GM18861 (cell line): Measurements from ENCODE around the gene CDKN1C.

Experiments
- ATAC-seq: cut with Tn5 transposase; IDR thresholded peaks from one replicate; pipeline ENCODE4 v1.9.1; 2021; ENCODE audit not compliant: unreplicated experiment

The CDKN1C gene

GRCh38 chr11:2923446-2924375, 38.1 kb upstream of the CDKN1C start:
- no peak for ATAC-seq

DNA sequence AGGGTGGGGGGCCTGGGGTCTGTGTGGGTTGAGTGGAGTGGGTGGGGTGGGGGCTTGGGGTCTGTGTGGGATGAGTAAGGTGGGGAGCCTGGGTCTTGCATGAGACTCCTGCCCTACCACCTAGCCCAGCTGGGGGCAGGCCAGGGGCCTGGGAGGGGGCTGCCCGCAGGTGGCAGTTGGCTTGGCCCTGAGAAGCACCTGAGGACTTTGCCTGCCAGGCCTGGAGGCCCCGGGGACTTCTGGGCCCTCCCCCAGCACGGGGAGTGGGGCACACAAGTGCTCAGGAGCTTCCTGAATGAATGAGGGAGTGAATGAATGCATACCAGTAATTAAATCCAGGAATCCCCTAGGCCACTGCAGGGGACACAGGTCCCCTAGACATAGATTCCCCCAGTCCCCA, 37.1 kb upstream of the CDKN1C start:
- ATAC-seq: no peak

- ATAC-seq: no peak
These were observed 36.3 kb upstream of the CDKN1C start for GRCh38 chr11:2921742-2922493.

GRCh38 chr11:2921261-2921660, 35.7 kb upstream of the CDKN1C start:
- no peak for ATAC-seq

DNA sequence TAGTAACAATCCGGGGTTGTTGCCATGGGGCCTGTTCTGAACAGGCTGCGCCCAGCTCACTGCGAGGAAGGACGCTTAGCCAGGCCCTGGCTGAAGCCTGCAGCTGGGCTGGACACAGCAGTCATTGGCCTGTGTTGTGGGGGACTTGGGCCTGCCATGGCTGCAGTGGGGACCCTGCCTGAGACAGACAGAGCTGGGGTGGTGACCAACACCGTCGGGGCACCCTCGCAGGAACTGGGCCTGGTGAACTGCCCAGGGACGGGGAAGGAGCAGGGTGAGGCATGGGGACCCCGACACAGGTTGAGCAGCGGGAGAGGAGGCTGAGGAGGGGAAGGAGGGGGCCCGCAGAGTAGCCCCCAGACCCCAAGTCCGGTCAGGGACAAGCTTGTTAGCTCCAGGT, 34.8 kb upstream of the CDKN1C start:
- no peak for ATAC-seq

GRCh38 chr11:2919837-2920236, 34.3 kb upstream of the CDKN1C start:
- no peak for ATAC-seq

DNA sequence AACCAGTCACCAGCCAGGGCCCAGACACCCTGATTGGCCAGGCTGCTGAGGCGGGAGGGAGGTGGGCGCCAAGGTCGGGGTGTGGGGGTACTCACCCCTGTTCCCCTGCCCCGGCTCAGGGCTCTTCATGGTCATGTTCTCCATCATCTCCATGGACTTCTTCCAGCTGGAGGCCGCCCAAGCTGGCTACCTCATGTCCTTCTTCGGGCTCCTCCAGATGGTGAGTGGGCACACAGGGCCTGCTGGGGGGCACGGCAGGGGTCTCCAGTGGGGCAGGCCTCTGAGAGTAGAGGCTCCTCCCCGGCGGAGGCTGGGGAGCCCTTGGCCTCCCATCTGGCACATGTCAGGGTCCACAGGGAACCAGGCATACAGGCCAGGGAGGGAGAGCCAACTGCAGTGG, 33.6 kb upstream of the CDKN1C start:
- no peak for ATAC-seq

DNA sequence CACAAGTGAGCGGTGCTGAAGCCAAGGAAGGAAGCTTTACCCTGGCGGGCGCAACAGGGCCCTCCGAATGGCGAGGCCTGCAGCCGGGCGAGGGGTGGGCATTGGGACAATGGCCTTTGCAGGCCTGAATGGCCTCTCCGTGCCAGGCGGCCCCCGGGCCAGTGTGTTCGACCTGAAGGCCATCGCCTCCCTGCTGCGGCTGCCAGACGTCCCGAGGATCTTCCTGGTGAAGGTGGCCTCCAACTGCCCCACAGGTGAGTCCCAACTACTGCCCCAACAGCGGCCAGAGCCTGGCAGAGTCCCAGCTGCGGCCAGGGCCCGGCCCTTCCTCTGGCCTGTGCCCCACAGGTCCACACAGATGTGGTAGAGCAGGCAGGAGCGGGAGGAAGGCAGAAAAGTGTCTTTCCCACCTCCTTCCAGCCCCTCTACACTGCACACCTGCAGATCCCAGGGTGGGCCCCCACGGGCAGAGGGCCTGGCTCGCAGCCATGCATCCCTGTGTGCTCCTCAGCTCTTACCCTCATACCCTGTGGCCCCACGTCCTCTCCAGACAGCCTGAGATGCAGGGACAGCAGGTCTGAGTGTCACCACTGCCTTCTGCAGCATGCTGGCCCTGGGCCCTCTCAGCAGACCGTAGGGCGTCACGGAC, 32.4 kb upstream of the CDKN1C start:
- ATAC-seq: no peak

- ATAC-seq: no peak
These were observed 31.5 kb upstream of the CDKN1C start for GRCh38 chr11:2916892-2917645.

GRCh38 chr11:2916114-2916891, 30.7 kb upstream of the CDKN1C start:
- no peak for ATAC-seq

DNA sequence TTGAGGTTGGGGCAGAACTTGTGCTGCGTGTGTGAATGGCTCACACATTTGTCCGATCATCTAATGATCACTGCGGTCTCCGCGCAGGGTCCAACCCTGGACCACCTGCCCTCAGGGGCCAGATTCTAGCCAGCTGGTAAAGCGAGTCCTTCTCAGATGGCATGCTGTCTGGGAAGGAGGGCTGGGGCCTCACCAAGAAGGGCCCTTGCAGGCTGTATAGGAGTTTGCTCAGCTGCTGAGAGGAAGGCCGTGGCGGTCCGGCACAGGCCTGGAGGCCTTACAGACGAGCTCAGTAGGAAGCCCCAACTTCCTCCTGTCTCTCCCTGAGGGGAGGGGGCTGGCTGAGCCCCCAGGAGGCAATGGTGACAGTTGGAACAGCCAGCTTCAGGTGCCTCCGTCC, 29.9 kb upstream of the CDKN1C start:
- no peak for ATAC-seq

DNA sequence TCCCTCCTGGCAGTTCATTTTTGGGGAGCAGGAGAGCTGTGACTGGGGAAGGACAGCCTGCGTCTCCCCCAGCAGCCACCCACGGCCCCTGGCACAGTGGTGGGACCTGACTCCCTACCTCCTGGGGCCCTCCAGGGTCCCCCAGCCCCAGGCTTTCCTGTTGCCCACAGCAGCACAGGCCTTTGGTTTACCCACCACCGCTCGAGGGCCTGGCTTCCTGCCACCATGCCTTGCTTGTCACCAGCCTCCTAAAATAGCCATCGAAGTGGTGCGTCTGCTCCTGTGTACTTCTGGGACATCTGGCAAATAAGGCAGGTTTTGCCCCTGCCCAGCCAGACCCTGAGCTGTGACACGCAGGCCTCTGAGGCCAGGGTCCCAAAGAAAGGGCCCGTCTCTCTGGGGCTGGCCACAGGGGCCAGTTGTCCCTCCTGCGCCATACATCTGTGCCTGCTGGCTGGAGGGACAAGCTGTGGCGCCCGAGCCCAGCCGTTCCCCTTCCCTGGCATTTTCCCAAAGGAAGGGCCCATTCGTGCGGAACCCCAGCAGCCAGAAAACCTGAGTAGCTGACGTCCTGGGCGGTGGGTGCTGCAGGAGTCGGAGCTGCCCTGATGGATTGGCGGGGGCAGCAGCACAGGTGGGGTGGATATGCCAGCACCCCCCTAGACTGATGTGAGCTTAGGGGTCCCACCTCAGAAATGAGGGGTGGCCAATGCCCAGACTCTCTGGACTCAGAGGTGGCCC, 29.1 kb upstream of the CDKN1C start:
- no peak for ATAC-seq

DNA sequence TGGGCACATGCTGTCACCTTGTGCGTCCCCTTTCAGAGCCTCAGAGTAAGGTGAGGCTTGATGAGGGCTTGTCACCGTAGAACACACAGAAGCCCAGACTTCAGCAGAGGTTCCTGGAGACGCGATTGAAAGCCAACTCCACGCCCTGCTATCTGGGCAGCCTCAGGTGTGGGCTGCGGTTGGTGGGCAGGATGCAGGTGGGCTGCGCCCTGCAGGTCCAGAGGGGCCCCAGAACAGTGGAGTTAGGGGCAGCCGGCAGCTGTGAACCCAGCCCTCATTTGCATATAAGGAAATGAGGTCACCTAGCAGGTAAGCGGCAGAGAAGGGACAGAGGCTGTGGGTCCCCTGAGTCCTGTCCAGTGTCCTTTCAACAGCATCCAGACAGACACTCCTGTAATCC, 28.2 kb upstream of the CDKN1C start:
- ATAC-seq: no peak

DNA sequence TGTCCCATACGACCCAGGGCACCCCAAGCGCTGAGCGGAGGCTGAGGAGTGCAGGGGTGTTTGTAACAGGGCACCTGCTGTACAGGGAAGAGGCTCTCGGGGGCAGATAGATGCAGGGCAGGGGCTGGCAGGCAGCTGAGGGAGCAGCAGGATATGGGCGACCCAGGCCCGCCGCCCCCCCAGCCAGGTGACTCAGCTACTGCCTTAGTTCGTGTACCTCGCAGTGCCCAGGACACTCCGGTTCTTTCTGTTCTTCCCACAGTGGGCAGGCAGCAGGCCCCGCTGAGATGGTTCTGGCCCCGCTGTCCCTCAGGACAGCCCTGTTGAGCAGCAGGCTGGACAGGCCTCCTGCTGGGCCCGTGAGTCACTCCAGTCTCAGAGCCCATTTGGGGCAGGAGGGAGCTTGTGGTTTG, 27.4 kb upstream of the CDKN1C start:
- no peak for ATAC-seq

- no peak for ATAC-seq
These were observed 26.9 kb upstream of the CDKN1C start for GRCh38 chr11:2912498-2912897.

DNA sequence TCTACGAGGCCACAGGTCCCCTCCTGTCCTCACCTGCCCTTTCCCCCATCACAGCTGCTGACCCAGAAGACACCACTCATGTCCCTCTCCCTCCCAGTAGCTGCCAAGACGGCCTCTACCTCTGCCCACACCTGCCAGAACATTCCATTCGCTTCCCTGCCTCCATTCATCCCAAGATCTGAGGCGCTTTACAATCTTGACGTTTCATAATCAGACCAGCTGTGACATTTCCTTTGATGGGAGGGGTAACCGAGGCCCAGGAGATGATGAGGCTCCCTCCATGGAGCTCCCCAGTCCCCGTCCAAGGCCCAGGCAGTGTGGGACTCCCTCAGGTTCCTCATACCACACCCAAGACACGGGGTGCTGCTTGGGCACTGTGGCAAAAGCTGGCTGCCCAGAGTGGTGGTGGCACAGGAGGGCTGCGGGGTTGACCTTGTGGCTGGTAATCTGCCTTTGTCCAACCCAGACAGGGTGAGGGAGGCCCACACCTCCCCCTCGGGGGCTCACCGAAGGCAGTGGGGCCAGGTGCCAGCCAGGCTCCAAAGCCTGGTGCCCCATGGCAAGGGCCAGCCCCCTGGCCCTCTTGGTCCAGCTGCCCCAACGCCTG, 26.3 kb upstream of the CDKN1C start:
- no peak for ATAC-seq

GRCh38 chr11:2911088-2911784, 25.7 kb upstream of the CDKN1C start:
- ATAC-seq: no peak

GRCh38 chr11:2910401-2910955, 24.9 kb upstream of the CDKN1C start:
- ATAC-seq: no peak
